ENCODE measurements around the gene RAB22A. TPM values are rescaled to one million over a fixed set of nuclear protein-coding genes. Genes with fewer than 3 reads are reported as not detected.

Gene RAB22A
- total and polyA plus RNA-seq, 2 donors (not counting 3 experiments of a cell fraction or from before 2014, with no cell fraction given), result 8.6 to 16.3 TPM

DNA sequence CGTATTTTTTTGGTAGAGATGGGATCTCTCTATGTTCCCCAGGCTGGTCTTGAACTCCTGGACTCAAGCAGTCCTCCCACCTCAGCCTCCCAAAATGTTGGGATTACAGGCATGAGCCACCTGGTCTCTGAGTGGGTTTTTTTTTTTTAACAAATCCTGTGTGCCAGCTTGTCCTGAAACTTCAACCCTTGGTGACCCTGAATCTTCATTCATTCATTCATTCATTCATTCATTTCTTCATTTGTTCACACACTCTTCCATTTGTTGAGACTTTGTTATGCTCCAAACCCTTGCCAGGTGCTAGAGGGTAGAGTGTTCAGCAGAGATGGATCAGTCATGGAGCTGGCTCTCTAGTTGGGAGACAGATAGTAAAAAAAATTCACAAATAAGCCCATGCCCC is 67.5 kb downstream of the RAB22A start:
- Histone ChIP-seq H4K20me1 (replicated peaks; ENCODE audit: control insufficient read depth, extremely low read depth, insufficient read depth, low read length) (no peaks in the 10 kb centered on the region), H3K36me3 (ENCODE audit: control insufficient read depth in 2 of 2, extremely low read depth in 1 of 2, insufficient read depth in 2 of 2, low read length in 2 of 2) (no peaks in the 10 kb centered on the region), H3K27me3 (ENCODE audit: control insufficient read depth in 2 of 2, insufficient read depth in 2 of 2, low read length in 2 of 2) (no peaks in the 10 kb centered on the region), H2AFZ (ENCODE audit: low read depth, low read length) (no peak overlapping the region), H3K4me1 (ENCODE audit: control insufficient read depth, extremely low read depth, insufficient read depth, low read length) (no peaks in the 10 kb centered on the region), H3K27ac (ENCODE audit: insufficient read depth, low read depth, low read length) (no peak overlapping the region), H3K9me3 (replicated peaks; ENCODE audit: control insufficient read depth, insufficient read depth, low read length) (no peaks in the 10 kb centered on the region), H3K4me2 (ENCODE audit: insufficient read depth, low read length) (no peak overlapping the region), H3K79me2 (ENCODE audit: control insufficient read depth, insufficient read depth, low read length) (no peaks in the 10 kb centered on the region), H3K9me1 (replicated peaks; ENCODE audit: control insufficient read depth, extremely low read depth, insufficient read depth, low read length) (no peaks in the 10 kb centered on the region), H3K4me3 (replicated peaks in 1 of 3; ENCODE audit: insufficient read depth in 1 of 3, low read depth in 1 of 3, low read length in 3 of 3) (no peak overlapping the region), H3K9ac (replicated peaks; ENCODE audit: extremely low read depth, insufficient read depth, low read length) (no peak overlapping the region)
- CTCF ChIA-PET, result interaction anchor here (0.8 to 1.8 kb wide), 5 partner anchors 10 to 18 kb away, joined by 3 to 6 read pairs (median 3); partner anchors contain the start of gene VAPB
- dilution Hi-C loops (cut with MboI; ENCODE audit: extremely low pct_ligation_motif_present, low sequenced_read_pairs) (no loop called here), intact Hi-C loops (cut with micrococcal nuclease) (no loop called here)
- POLR2A ChIA-PET, result no interaction called here
- TF ChIP-seq POLR2A (IDR thresholded peaks at IDR 0.05; ENCODE audit: low read depth, low read length) (no peak), FOS (IDR thresholded peaks at IDR 0.05; ENCODE audit: borderline replicate concordance, insufficient read depth, low read length) (no peak), GATA2 (IDR thresholded peaks at IDR 0.05; ENCODE audit: insufficient read depth, insufficient read length, low read depth, low read length) (no peak), MYC (IDR thresholded peaks at IDR 0.05; ENCODE audit: low read depth, low read length) (no peak), EZH2 (IDR thresholded peaks at IDR 0.05; ENCODE audit: borderline replicate concordance, low read depth, low read length, severe bottlenecking) (no peak), JUN (IDR thresholded peaks at IDR 0.05; ENCODE audit: borderline replicate concordance, insufficient read depth, insufficient read length, low read depth) (no peak), POLR2AphosphoS5 (IDR thresholded peaks at IDR 0.05; ENCODE audit: insufficient read depth, low read depth, low read length) (no peak)
- TF ChIP-seq, protein P1, sequence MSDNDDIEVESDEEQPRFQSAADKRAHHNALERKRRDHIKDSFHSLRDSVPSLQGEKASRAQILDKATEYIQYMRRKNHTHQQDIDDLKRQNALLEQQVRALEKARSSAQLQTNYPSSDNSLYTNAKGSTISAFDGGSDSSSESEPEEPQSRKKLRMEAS (IDR thresholded peaks at IDR 0.05; ENCODE audit: insufficient read depth, insufficient read length), result no peak
- TF ChIP-seq, protein P2, sequence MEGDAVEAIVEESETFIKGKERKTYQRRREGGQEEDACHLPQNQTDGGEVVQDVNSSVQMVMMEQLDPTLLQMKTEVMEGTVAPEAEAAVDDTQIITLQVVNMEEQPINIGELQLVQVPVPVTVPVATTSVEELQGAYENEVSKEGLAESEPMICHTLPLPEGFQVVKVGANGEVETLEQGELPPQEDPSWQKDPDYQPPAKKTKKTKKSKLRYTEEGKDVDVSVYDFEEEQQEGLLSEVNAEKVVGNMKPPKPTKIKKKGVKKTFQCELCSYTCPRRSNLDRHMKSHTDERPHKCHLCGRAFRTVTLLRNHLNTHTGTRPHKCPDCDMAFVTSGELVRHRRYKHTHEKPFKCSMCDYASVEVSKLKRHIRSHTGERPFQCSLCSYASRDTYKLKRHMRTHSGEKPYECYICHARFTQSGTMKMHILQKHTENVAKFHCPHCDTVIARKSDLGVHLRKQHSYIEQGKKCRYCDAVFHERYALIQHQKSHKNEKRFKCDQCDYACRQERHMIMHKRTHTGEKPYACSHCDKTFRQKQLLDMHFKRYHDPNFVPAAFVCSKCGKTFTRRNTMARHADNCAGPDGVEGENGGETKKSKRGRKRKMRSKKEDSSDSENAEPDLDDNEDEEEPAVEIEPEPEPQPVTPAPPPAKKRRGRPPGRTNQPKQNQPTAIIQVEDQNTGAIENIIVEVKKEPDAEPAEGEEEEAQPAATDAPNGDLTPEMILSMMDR (IDR thresholded peaks at IDR 0.05; ENCODE audit: extremely low read depth in 1 of 2, insufficient read depth in 1 of 2, low read depth in 1 of 2, low read length in 2 of 2), result no peak
- no TSS peak for BruUV-seq (replicated peaks)
- DNase-seq (ENCODE audit: low read depth, low spot score), result no peak
- no peak for FAIRE-seq
